Right cardiac atrium (tissue), 5 donors: ENCODE measurements around the gene PPP4R2. TPM values are rescaled to one million over a fixed set of nuclear protein-coding genes. Genes with fewer than 3 reads are reported as not detected.

Experiments used
- ATAC-seq, 2 donors: fragments of 200-7000 bp; cut with Tn5 transposase; one replicate each; pipeline versions ENCODE4 v1.8.0 to v1.9.1; 2020; ENCODE audit warnings: moderate library complexity in 2 of 2, mild to moderate bottlenecking in 1 of 2
- DNase-seq, 3 donors: peaks; one replicate each; pipeline ENCODE4 v3.0.0-alpha.2; 2020
- H3K27ac ChIP-seq: one replicate; pipeline ENCODE4 v1.5.1; 2013; ENCODE audit warnings: mild to moderate bottlenecking, low read length, control low read depth, moderate library complexity
- H3K27me3 ChIP-seq: one replicate; pipeline ENCODE4 v1.6.1; 2013; ENCODE audit not compliant: control insufficient read depth, insufficient read depth
- H3K4me1 ChIP-seq: one replicate; pipeline ENCODE4 v1.6.1; 2013; ENCODE audit warnings: low read length; ENCODE audit not compliant: control insufficient read depth, insufficient read depth
- H3K4me3 ChIP-seq: one replicate; pipeline ENCODE4 v1.5.1; 2013; ENCODE audit warnings: low read length, control low read depth
- H3K9me3 ChIP-seq: one replicate; pipeline ENCODE4 v1.6.1; 2013; ENCODE audit warnings: low read length; ENCODE audit not compliant: control insufficient read depth
- WGBS: extraction: QIAGEN DNeasy Blood & Tissue Kit; methylation state at CpG from one replicate; pipeline ENCODE4 v1.1.7; 2013; 5-methylcytosine and 5-hydroxymethylcytosine counted together
- intact Hi-C, 4 donors: fragments of 100-400 bp; cut with DNase I; formaldehyde crosslinking; loops; one replicate each; pipeline versions ENCODE4 v1.11.0 to v1.14.0; 2022 to 2023
- long read RNA-seq, 4 donors: library from polyadenylated mRNA; unstranded; transcript quantifications; one replicate each; pipeline ENCODE4 v2.0.0, GENCODE V29; 2020 to 2021
- polyA plus RNA-seq: library from polyadenylated mRNA; stranded (reverse); fragments of 200-250 nt; gene quantifications from one replicate; pipeline ENCODE4 v1.2.3, GENCODE V29; 2013
- total RNA-seq, 4 donors: library from RNA; stranded (reverse); fragmentation: NEBNext Ultra II Directional; extraction: Animal tissue kit (Norgen Biotek cat#: 25700); gene quantifications; one replicate each; pipeline ENCODE4 v1.2.1, GENCODE V29; 2021
- donor health status: healthy with polysubstance abuse.
- donor health status: DM: no; HTN: yes; CAD: no.
- donor health status: DM: no; HTN: no; CAD: no.
- donor health status: DM: no; HTN: yes; CAD: no; lungs with severe emphysema.
- donor health status: DM: yes; HTN: yes; CAD: no.

The PPP4R2 gene, protein sequence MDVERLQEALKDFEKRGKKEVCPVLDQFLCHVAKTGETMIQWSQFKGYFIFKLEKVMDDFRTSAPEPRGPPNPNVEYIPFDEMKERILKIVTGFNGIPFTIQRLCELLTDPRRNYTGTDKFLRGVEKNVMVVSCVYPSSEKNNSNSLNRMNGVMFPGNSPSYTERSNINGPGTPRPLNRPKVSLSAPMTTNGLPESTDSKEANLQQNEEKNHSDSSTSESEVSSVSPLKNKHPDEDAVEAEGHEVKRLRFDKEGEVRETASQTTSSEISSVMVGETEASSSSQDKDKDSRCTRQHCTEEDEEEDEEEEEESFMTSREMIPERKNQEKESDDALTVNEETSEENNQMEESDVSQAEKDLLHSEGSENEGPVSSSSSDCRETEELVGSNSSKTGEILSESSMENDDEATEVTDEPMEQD
- total RNA-seq (10 to 100 TPM; 52.0 to 73.7 (median 71.8) TPM), polyA plus RNA-seq (18.3 TPM)
- long read RNA-seq, donor 1, full-length matches to known transcripts = 75 of 97 reads
- long read RNA-seq, donor 1, partial matches to known transcripts = 10 of 97 reads
- long read RNA-seq, donor 1, other reads (novel, unspliced or antisense) = 12 of 97 reads
- long read RNA-seq, donor 2, full-length matches to known transcripts = 28 of 40 reads
- long read RNA-seq, donor 2, partial matches to known transcripts = 6 of 40 reads
- long read RNA-seq, donor 2, other reads (novel, unspliced or antisense) = 6 of 40 reads
- long read RNA-seq, donor 3, full-length matches to known transcripts = 10 of 17 reads
- long read RNA-seq, donor 3, partial matches to known transcripts = 2 of 17 reads
- long read RNA-seq, donor 3, other reads (novel, unspliced or antisense) = 5 of 17 reads
- long read RNA-seq, donor 4, full-length matches to known transcripts = 30 of 43 reads
- long read RNA-seq, donor 4, partial matches to known transcripts = 7 of 43 reads
- long read RNA-seq, donor 4, other reads (novel, unspliced or antisense) = 6 of 43 reads

DNA sequence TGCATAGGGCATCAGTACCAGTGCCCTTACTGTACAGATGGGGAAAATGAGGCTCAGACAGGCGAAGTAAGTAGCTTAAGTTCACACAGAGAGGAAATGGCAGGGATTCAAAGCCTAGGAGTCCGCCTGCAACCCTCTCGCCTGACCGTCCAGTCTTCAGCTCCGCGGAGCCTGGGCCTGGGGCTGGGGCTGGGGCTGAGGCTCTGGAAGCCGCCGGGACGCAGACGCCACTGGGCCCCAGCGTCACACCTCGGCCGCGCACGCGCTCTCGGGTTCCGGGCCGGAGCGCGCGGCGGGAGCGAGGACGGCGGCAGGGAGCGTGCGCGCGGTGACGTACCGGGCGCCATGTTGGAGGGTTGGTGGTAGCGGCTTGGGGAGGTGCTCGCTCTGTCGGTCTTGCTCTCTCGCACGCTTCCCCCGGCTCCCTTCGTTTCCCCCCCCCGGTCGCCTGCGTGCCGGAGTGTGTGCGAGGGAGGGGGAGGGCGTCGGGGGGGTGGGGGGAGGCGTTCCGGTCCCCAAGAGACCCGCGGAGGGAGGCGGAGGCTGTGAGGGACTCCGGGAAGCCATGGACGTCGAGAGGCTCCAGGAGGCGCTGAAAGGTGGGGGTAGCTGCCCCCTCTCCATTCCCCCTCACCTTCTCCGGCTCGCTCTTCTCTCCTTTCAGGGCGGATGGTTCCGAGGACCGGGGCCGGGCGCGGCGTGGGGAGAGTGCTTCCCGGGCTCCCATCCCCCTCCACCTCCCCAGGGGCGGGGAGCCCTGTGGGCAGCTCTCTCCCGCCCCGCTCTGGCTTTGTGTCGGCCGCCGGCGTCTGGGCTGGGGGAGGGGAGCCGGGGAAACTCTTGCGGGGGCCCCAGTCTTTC lies at the start of gene PPP4R2:
TSS of gene PPP4R2 (plus strand) at position 339 of the 861 bp plus-strand sequence. CDS start at position 566, 227 bp downstream.
- Histone ChIP-seq H3K27ac (peak within 1 kb of the TSS; percentile 95), H3K4me1 (peaks cover 6% of the 10 kb centered on the region), H3K4me3 (peak within 1 kb of the TSS; percentile 99), H3K27me3 (no peaks in the 10 kb centered on the region), H3K9me3 (no peaks in the 10 kb centered on the region)
- peak; percentile 98 to 99 for ATAC-seq
- intact Hi-C loops = loop anchor here in 3 of 4 donors (5.0 to 10.0 kb wide), 3 partner anchors 48 to 61 kb away; no protein-coding TSS in a partner anchor
- WGBS = under 1% methylated on average over 74 of the region's 75 CpGs
- peak; percentile 91 to 96 (median 96) for DNase-seq

DNA sequence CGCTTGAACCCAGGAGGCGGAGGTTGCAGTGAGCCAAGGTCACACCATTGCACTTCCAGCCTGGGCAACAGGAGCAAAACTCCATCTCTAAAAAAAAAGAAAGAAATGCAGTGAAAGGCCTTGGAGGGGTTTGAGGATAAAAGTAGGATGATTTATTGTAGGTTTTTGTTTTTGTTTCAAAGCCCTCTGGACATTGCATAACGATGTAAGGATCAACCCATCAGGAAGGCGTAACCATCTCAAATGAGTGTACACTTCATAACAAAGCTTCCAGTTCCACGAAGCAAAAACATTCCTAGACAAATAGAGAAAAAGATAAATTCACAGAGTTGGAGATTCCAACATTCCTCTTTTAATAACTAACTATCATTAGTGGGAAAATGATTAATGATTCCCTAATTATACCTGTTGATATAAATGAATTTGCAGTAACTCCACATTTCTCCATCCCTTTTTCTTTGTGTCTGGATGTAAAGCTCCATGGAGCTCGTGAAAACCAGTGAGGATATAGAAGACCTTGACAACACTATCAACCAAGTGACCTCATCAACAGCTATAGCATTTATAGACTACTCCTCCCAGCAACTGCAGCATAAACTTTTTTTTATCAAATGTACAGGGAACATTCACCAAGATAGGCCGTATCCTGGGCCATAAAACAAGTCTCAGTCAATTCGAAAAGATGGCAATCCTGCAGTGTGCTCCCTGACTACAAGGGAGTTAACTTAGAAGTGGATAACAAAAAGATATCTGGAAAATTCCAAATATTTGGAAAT lies 48.7 kb upstream of the PPP4R2 start:
- intact Hi-C loops = loop anchor here (5.0 to 10.0 kb wide), 3 partner anchors 47 to 107 kb away; partner anchors contain the start of gene PPP4R2 (in 2 of the 4)
- WGBS = 76% methylated on average over 8 of the region's 8 CpGs

DNA sequence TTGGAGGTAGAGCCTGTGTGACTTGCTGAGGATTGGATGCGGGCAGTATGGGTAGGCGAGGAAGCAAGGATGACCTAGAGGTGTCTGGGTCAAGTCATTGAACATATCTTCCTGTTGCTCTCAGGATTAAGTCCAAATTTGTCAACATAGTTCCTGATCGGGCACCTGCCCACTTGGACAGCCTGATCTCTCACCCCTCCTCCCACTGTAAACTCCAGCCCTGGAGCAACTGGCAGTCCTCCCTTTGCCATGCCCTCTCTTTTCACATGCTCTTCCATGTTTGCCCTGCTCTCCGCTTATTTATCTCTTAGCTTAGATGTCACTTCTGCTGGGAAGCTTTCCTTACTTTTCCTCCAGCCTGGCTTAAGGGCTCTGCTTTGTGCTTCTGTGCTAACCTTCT lies 47.6 kb upstream of the PPP4R2 start:
- ATAC-seq (peak; percentile 45 to 69), DNase-seq (no peak)
- no peaks in the 10 kb centered on the region for H3K27me3 ChIP-seq
- H3K4me1 ChIP-seq = peaks cover 6% of the 10 kb centered on the region
- H3K4me3 ChIP-seq = no peak overlapping the region
- intact Hi-C loops = loop anchor here (5.0 to 10.0 kb wide), 3 partner anchors 46 to 106 kb away; partner anchors contain the start of gene PPP4R2 (in 2 of the 4)
- peak overlapping the region; percentile 48 for H3K27ac ChIP-seq
- H3K9me3 ChIP-seq = no peaks in the 10 kb centered on the region
- WGBS = 71% methylated on average over 4 of the region's 4 CpGs

More for the DNA sequence above, 48.7 kb upstream of the PPP4R2 start:
- DNase-seq = no peak
- H3K27ac ChIP-seq = no peak overlapping the region
- ATAC-seq = no peak
- peaks cover 6% of the 10 kb centered on the region for H3K4me1 ChIP-seq
- no peaks in the 10 kb centered on the region for H3K27me3 ChIP-seq
- H3K9me3 ChIP-seq = no peaks in the 10 kb centered on the region
- no peak overlapping the region for H3K4me3 ChIP-seq

DNA sequence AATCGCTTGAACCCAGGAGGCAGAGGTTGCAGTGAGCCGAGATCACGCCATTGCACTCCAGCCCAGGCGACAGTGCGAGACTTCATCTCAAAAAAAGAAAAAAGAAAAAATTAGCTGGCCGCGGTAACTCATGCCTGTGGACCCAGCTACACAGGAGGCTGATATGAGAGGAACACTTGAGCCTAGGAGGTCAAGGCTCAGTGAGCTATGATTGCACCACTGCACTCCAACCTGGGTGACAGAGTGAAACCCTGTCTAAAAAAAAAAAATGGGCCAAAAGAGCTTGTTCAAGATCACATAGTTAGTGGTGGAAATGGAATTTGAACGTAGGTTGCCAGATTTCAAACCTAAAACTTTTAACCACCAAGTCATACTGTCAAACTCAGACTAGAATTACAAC lies 46.2 kb upstream of the PPP4R2 start:
- DNase-seq = no peak
- H3K4me3 ChIP-seq = no peak overlapping the region
- WGBS = 96% methylated on average over 8 of the region's 8 CpGs
- no peaks in the 10 kb centered on the region for H3K9me3 ChIP-seq
- no peak overlapping the region for H3K27ac ChIP-seq
- H3K27me3 ChIP-seq = no peaks in the 10 kb centered on the region
- ATAC-seq = no peak
- intact Hi-C loops = no loop called here
- peaks cover 6% of the 10 kb centered on the region for H3K4me1 ChIP-seq

DNA sequence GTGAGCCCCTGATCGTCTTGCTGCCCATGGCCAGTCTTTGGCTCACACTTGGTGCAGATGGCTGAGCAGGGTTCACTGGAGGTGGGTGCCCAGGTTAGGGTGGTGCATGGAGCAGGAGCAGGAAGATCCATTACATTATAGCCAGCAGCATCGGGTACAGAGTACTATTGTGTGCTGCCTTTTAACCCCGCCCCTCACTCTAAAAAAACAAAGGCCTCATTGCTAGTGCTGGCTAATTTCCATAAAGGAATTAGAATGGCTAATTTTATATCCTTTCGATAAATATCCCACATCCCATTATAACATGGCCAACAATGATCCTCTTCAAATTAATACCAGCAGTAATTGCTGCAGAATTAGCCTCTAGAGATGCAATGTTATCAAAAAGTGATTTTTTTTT lies 45.8 kb upstream of the PPP4R2 start:
- 55% methylated on average over 4 of the region's 4 CpGs for WGBS
- no peak for ATAC-seq
- no peak for DNase-seq

DNA sequence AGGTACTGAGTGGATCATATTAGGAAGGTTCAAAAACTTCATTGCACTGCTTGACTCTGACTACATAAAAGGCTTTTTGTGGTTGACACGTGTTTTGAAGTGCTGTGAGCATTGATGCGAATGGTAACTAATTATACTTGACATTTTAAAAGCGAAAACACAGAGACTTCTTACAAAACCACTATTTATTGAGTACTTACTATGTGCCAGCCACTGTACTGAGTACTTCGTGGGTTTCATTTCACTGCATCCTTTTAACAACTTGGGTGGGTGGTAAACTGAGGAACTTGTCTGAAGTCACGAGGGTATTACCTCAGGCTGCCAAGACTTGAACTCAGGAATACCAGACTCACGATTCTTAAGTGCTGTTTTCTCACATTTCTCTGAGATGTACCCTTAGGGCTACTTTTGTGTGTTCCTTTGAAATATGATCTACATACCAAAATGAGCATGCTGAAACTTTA lies 45.3 kb upstream of the PPP4R2 start:
- Histone ChIP-seq H3K4me3 (no peak overlapping the region), H3K9me3 (no peaks in the 10 kb centered on the region), H3K4me1 (peaks cover 6% of the 10 kb centered on the region), H3K27ac (no peak overlapping the region), H3K27me3 (no peaks in the 10 kb centered on the region)
- ATAC-seq = no peak
- intact Hi-C loops = no loop called here
- DNase-seq = no peak
- WGBS = 73% methylated on average over 6 of the region's 6 CpGs

More for the DNA sequence above, 45.8 kb upstream of the PPP4R2 start:
- intact Hi-C loops = no loop called here
- Histone ChIP-seq H3K27me3 (no peaks in the 10 kb centered on the region), H3K27ac (no peak overlapping the region), H3K4me1 (peaks cover 6% of the 10 kb centered on the region), H3K4me3 (no peak overlapping the region), H3K9me3 (no peaks in the 10 kb centered on the region)

DNA sequence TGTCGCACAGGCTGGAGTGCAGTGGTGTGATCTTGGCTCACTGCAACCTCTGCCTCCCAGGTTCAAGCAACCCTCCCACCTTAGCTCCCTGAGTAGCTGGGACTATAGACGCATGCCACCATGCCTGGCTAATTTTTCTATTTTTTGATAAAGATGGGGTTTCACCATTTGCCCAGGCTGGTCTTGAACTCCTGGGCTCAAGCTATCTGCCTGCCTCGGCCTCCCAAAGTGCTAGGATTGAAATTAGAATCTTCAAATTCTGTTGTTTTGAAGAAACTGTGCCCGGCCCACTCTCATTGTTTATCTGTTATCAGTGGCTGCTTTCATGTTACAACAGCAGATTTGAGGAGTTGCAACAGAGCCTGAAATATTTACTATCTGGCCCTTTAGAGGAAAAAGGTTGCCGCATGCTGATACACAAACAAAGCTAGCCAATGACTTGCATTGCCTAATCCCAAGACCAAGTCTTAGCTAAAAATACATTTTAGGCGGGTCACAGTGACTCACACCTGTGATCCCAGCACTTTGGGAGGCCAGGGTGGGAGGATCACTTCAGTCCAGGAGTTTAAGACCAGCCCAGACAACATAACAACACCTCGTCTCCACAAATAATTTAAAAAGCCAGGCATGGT lies 43.2 kb upstream of the PPP4R2 start:
- ATAC-seq = no peak
- WGBS = 84% methylated on average over 7 of the region's 7 CpGs
- no peaks in the 10 kb centered on the region for H3K27me3 ChIP-seq
- H3K4me3 ChIP-seq = no peak overlapping the region
- H3K9me3 ChIP-seq = no peaks in the 10 kb centered on the region
- intact Hi-C loops = no loop called here
- DNase-seq = no peak
- H3K4me1 ChIP-seq = peaks cover 11% of the 10 kb centered on the region
- no peak overlapping the region for H3K27ac ChIP-seq

DNA sequence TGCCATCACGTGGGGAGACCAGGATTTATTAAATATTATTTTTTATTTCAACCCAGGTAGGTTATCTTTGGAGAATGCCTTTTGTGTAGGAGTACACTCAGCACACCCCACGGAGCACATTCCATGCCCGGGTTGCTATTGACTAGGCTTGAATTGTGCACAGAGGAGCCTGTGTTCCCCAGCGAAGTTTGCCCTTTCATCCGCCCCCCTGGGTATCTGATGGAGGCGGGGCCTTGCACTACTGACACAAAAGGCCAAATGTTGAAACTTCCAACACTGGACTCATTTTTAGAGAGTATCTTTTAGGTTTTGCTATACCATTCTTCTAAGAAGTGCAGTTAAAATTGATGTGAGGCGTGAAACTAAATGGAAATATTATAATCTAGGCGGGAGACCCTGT lies 39.3 kb upstream of the PPP4R2 start:
- 60% methylated on average over 8 of the region's 8 CpGs for WGBS
- DNase-seq = peak in 2 of 3 donors; percentile 44 to 55
- no peak overlapping the region for H3K4me3 ChIP-seq
- ATAC-seq = peak in 1 of 2 donors; percentile 50
- H3K27ac ChIP-seq = peak overlapping the region; percentile 92
- H3K4me1 ChIP-seq = peaks cover 13% of the 10 kb centered on the region
- intact Hi-C loops = no loop called here
- H3K9me3 ChIP-seq = no peaks in the 10 kb centered on the region
- H3K27me3 ChIP-seq = no peaks in the 10 kb centered on the region

DNA sequence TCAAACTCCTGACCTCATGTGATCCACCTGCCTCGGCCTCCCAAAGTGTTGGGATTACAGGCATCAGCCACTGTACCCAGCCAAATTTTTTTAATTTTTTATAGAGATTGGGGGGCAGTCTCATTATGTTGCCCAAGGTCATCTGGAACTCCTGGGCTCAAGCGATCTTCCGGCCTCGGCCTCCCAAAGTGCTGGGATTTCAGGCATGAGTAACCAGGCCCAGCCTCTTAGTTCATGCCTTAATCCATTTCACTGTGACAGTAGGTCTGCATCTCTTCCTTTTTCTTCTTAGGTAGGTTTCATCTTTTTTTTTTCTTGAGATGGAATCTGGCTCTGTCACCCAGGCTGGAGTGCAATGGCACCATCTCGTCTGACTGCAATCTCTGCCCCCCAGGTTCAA lies 37.3 kb upstream of the PPP4R2 start:
- intact Hi-C loops = no loop called here
- WGBS = 92% methylated on average over 5 of the region's 5 CpGs
- no peaks in the 10 kb centered on the region for H3K9me3 ChIP-seq
- peaks cover 10% of the 10 kb centered on the region for H3K4me1 ChIP-seq
- no peak overlapping the region for H3K4me3 ChIP-seq
- ATAC-seq (no peak), DNase-seq (no peak)
- H3K27ac ChIP-seq = peak overlapping the region; percentile 81
- H3K27me3 ChIP-seq = no peaks in the 10 kb centered on the region
